Tibial nerve (tissue), 4 donors: ENCODE data around the gene UFM1. TPM values are rescaled to one million over a fixed set of nuclear protein-coding genes. Genes with fewer than 3 reads are reported as not detected.

Source experiments
- DNase-seq, 2 donors: peaks; one replicate each; pipeline ENCODE4 v3.0.0-alpha.2; 2019; ENCODE audit warnings: low spot score in 2 of 2
- H3K27ac ChIP-seq, 4 donors: fragments of 200-600 bp; sonication (generic) in 3 of 4; one replicate each; pipeline ENCODE4 v1.5.1; 2017 to 2019; ENCODE audit warnings: mild to moderate bottlenecking in 1 of 4
- H3K27me3 ChIP-seq, 2 donors: fragments of 200-600 bp; sonication (generic) in 1 of 2; one replicate each; pipeline versions ENCODE4 v1.5.1 to v1.6.0; 2017 to 2019
- H3K36me3 ChIP-seq, 3 donors: fragments of 200-600 bp; sonication (generic); one replicate each; pipeline ENCODE4 v1.5.1; 2018 to 2019
- H3K4me1 ChIP-seq, 4 donors: fragments of 200-600 bp; sonication (generic) in 3 of 4; one replicate each; pipeline ENCODE4 v1.5.1; 2017 to 2019
- H3K4me3 ChIP-seq, 4 donors: fragments of 200-600 bp; sonication (generic) in 3 of 4; one replicate each; pipeline ENCODE4 v1.5.1; 2017 to 2019; ENCODE audit warnings: mild to moderate bottlenecking in 1 of 4, moderate library complexity in 1 of 4
- H3K9me3 ChIP-seq, 4 donors: fragments of 200-600 bp; sonication (generic) in 3 of 4; one replicate each; pipeline ENCODE4 v1.5.1; 2017 to 2019
- EP300 ChIP-seq, 2 donors: sonication (generic); formaldehyde crosslinking; IDR thresholded peaks; one replicate each; pipeline ENCODE4 v1.6.1; 2017; ENCODE audit warnings: antibody characterized with exemption in 2 of 2, mild to moderate bottlenecking in 1 of 2
- POLR2A ChIP-seq, 2 donors: fragments of 450-650 bp; IDR thresholded peaks; one replicate each; pipeline ENCODE4 v1.6.1; 2017; ENCODE audit warnings: antibody characterized with exemption in 2 of 2, mild to moderate bottlenecking in 2 of 2, moderate library complexity in 2 of 2
- WGBS, 2 donors: methylation state at CpG; one replicate each; pipeline ENCODE4 v1.1.5; 2018; 5-methylcytosine and 5-hydroxymethylcytosine counted together
- total RNA-seq, 4 donors: library from RNA; depleted of rRNA; stranded (reverse); fragments of >200 nt; gene quantifications; one replicate each; pipeline ENCODE4 v1.1.0, GENCODE V29; 2016
- TF ChIP-seq, protein P1 (sequence below), 5 experiments: fragments of 200-600 bp in 3 of 5; fragments of 450-650 bp in 2 of 5; sonication (generic) in 3 of 5; IDR thresholded peaks; one replicate each; pipeline ENCODE4 v1.5.1; 2016 to 2019; ENCODE audit warnings: antibody characterized with exemption in 5 of 5, mild to moderate bottlenecking in 3 of 5, moderate library complexity in 2 of 5

The UFM1 gene
- total RNA-seq, 4 donors from 2014 or later = 37.5 to 47.7 (median 45.9) TPM

DNA sequence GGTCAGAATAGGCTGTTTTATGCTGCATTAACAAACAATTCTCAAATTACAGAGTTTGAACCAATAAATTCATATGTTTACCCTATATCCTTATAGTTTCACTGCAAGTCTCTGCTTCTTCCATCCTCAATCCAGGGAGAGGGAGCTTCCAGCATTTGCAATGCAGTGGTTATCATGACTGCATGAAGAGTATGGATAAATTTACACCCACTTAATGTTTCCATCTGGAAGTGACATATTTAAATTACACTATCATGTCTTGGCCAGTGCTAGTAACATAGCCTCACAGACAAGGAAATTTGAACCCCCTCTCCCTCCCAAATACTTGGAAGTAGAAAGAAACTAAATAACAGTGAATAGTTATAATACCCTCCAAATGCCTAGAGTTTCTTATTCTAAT lies 33.5 kb upstream of the UFM1 start:
- H3K9me3 ChIP-seq = peaks cover 0 to 15% (median 0%) of the 10 kb centered on the region in 4 donors
- no peak for DNase-seq
- H3K27ac ChIP-seq = no peak overlapping the region
- H3K36me3 ChIP-seq = no peaks in the 10 kb centered on the region
- H3K27me3 ChIP-seq = no peaks in the 10 kb centered on the region
- no peak for TF ChIP-seq POLR2A (IDR thresholded peaks at IDR 0.05)
- TF ChIP-seq EP300 (IDR thresholded peaks at IDR 0.05) = no peak
- TF ChIP-seq, protein P1, sequence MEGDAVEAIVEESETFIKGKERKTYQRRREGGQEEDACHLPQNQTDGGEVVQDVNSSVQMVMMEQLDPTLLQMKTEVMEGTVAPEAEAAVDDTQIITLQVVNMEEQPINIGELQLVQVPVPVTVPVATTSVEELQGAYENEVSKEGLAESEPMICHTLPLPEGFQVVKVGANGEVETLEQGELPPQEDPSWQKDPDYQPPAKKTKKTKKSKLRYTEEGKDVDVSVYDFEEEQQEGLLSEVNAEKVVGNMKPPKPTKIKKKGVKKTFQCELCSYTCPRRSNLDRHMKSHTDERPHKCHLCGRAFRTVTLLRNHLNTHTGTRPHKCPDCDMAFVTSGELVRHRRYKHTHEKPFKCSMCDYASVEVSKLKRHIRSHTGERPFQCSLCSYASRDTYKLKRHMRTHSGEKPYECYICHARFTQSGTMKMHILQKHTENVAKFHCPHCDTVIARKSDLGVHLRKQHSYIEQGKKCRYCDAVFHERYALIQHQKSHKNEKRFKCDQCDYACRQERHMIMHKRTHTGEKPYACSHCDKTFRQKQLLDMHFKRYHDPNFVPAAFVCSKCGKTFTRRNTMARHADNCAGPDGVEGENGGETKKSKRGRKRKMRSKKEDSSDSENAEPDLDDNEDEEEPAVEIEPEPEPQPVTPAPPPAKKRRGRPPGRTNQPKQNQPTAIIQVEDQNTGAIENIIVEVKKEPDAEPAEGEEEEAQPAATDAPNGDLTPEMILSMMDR (IDR thresholded peaks at IDR 0.05) = no peak
- no peak overlapping the region for H3K4me3 ChIP-seq
- H3K4me1 ChIP-seq = no peaks in the 10 kb centered on the region

- H3K4me3 ChIP-seq = no peak overlapping the region
- no peaks in the 10 kb centered on the region for H3K4me1 ChIP-seq
- no peaks in the 10 kb centered on the region for H3K27me3 ChIP-seq
- TF ChIP-seq POLR2A (IDR thresholded peaks at IDR 0.05) (no peak), EP300 (IDR thresholded peaks at IDR 0.05) (no peak)
- TF ChIP-seq, protein P1 (IDR thresholded peaks at IDR 0.05) = no peak
- no peak for DNase-seq
- peaks cover 0 to 33% (median 0%) of the 10 kb centered on the region in 4 donors for H3K9me3 ChIP-seq
- no peaks in the 10 kb centered on the region for H3K36me3 ChIP-seq
- no peak overlapping the region for H3K27ac ChIP-seq
- 87 to 92% methylated on average over 5 of the region's 5 CpGs for WGBS, 2 donors
Observed at GRCh38 chr13:38321654-38322053, 28.0 kb upstream of the UFM1 start.

DNA sequence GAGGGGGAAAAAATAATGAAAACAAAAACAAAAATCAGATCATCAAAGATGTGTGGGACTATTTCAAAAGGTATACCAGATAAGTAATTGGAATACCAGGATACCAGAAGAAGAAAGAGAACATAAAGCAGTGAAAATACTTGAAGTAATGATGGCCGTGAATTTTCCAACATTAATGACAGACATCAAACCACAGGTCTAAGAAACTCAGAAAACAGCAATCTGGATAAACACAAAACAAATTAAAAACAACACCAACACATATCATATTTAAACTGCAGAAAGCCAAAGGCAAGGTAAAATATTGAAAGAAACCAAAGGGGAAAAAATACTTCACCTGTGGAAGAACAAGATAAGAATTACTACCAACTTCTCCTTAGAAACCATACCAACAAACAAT lies 24.2 kb upstream of the UFM1 start:
- Histone ChIP-seq H3K27ac (no peak overlapping the region), H3K36me3 (no peaks in the 10 kb centered on the region), H3K27me3 (no peaks in the 10 kb centered on the region), H3K4me1 (no peaks in the 10 kb centered on the region), H3K9me3 (peaks cover 0 to 20% (median 0%) of the 10 kb centered on the region in 4 donors), H3K4me3 (no peak overlapping the region)
- no peak for TF ChIP-seq EP300 (IDR thresholded peaks at IDR 0.05)
- TF ChIP-seq POLR2A (IDR thresholded peaks at IDR 0.05) = no peak
- TF ChIP-seq, protein P1 (IDR thresholded peaks at IDR 0.05) = no peak
- DNase-seq = no peak
- WGBS, 2 donors = 94 to 97% methylated on average over 1 of the region's 1 CpG

GRCh38 chr13:38328699-38329098 lies 21.0 kb upstream of the UFM1 start:
- Histone ChIP-seq H3K36me3 (no peaks in the 10 kb centered on the region), H3K4me1 (no peaks in the 10 kb centered on the region), H3K27me3 (no peaks in the 10 kb centered on the region), H3K4me3 (no peak overlapping the region), H3K9me3 (peaks cover 0 to 16% (median 0%) of the 10 kb centered on the region in 4 donors), H3K27ac (no peak overlapping the region)
- WGBS, 2 donors = 72 to 76% methylated on average over 2 of the region's 2 CpGs
- no peak for DNase-seq
- TF ChIP-seq POLR2A (IDR thresholded peaks at IDR 0.05) = no peak
- TF ChIP-seq, protein P1 (IDR thresholded peaks at IDR 0.05) = no peak
- no peak for TF ChIP-seq EP300 (IDR thresholded peaks at IDR 0.05)

- TF ChIP-seq, protein P1 (IDR thresholded peaks at IDR 0.05) = no peak
- TF ChIP-seq POLR2A (IDR thresholded peaks at IDR 0.05) (no peak), EP300 (IDR thresholded peaks at IDR 0.05) (no peak)
- H3K9me3 ChIP-seq = no peaks in the 10 kb centered on the region
- WGBS, 2 donors = 88 to 91% methylated on average over 2 of the region's 2 CpGs
Observed at GRCh38 chr13:38334845-38335244, 14.8 kb upstream of the UFM1 start.

More at GRCh38 chr13:38334845-38335244, 14.8 kb upstream of the UFM1 start:
- no peak for DNase-seq
- no peak overlapping the region for H3K27ac ChIP-seq
- H3K36me3 ChIP-seq = no peaks in the 10 kb centered on the region
- H3K4me3 ChIP-seq = no peak overlapping the region
- H3K4me1 ChIP-seq = no peaks in the 10 kb centered on the region
- no peaks in the 10 kb centered on the region for H3K27me3 ChIP-seq
